Measurements from ENCODE around the gene ARR3. TPM values are rescaled to one million over a fixed set of nuclear protein-coding genes. Genes with fewer than 3 reads are reported as not detected.

Gene ARR3
- not detected for total RNA-seq
- long read RNA-seq, result 0 reads

GRCh38 chrX:70268034-70268433, at the start of gene ARR3:
Gene ARR3 (plus strand): TSS chrX:70268334. CDS start chrX:70269386, 1,052 bp downstream.
- no peak within 1 kb of the TSS for H3K27ac ChIP-seq
- no peak within 1 kb of the TSS for H3K4me3 ChIP-seq
- H3K36me3 ChIP-seq, result no peaks in the 10 kb centered on the region
- DNase-seq, result no peak
- no peak for ATAC-seq
- intact Hi-C loops (cut with DNase I), result no loop called here
- no peaks in the 10 kb centered on the region for H3K27me3 ChIP-seq
- TF ChIP-seq POLR2A (IDR thresholded peaks at IDR 0.05), result no peak
- TF ChIP-seq, protein P1, sequence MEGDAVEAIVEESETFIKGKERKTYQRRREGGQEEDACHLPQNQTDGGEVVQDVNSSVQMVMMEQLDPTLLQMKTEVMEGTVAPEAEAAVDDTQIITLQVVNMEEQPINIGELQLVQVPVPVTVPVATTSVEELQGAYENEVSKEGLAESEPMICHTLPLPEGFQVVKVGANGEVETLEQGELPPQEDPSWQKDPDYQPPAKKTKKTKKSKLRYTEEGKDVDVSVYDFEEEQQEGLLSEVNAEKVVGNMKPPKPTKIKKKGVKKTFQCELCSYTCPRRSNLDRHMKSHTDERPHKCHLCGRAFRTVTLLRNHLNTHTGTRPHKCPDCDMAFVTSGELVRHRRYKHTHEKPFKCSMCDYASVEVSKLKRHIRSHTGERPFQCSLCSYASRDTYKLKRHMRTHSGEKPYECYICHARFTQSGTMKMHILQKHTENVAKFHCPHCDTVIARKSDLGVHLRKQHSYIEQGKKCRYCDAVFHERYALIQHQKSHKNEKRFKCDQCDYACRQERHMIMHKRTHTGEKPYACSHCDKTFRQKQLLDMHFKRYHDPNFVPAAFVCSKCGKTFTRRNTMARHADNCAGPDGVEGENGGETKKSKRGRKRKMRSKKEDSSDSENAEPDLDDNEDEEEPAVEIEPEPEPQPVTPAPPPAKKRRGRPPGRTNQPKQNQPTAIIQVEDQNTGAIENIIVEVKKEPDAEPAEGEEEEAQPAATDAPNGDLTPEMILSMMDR (IDR thresholded peaks at IDR 0.05), result no peak
- H3K4me1 ChIP-seq, result no peaks in the 10 kb centered on the region
- no peaks in the 10 kb centered on the region for H3K9me3 ChIP-seq

GRCh38 chrX:70219938-70220764, 48.0 kb upstream of the ARR3 start:
- ATAC-seq (peak in 1 of 4 donors; percentile 95), DNase-seq (peak in 1 of 3 donors; percentile 63)
- H3K27ac ChIP-seq, result no peak overlapping the region
- no peak overlapping the region for H3K4me3 ChIP-seq
- TF ChIP-seq POLR2A (IDR thresholded peaks at IDR 0.05), result no peak
- TF ChIP-seq, protein P1 (IDR thresholded peaks at IDR 0.05), result no peak
- no peaks in the 10 kb centered on the region for H3K36me3 ChIP-seq
- WGBS (ENCODE audit: insufficient coverage, low coverage, low lambda C conversion rate, missing lambda C conversion rate), result 70% methylated on average over 4 of the region's 5 CpGs
- H3K27me3 ChIP-seq, result no peaks in the 10 kb centered on the region
- H3K9me3 ChIP-seq, result no peaks in the 10 kb centered on the region
- intact Hi-C loops (cut with DNase I), result no loop called here
- H3K4me1 ChIP-seq, result no peaks in the 10 kb centered on the region

DNA sequence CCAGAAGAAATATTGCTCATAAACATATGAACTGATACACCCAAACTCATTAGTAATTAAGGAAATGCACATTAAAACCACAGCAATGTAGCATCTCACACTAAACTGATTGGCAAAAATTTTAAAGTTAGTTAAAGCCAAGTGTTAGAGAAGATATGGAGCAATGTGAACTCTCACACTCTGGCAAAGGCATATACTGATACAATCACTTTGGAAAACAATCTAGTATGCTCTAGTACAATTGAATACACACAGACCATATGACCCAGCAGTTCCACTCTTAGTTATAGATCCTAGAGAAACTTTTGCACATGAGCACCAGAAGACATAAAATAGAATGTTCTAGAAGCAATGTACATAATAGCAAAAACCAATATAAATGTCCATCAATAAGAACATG, 42.1 kb upstream of the ARR3 start:
- intact Hi-C loops (cut with DNase I), result no loop called here
- H3K9me3 ChIP-seq, result no peaks in the 10 kb centered on the region

GRCh38 chrX:70226687-70227086, 41.4 kb upstream of the ARR3 start:
- intact Hi-C loops (cut with DNase I), result no loop called here
- Histone ChIP-seq H3K9me3 (no peaks in the 10 kb centered on the region), H3K4me1 (no peaks in the 10 kb centered on the region), H3K4me3 (no peak overlapping the region), H3K27ac (no peak overlapping the region), H3K27me3 (no peaks in the 10 kb centered on the region), H3K36me3 (no peaks in the 10 kb centered on the region)
- WGBS (ENCODE audit: insufficient coverage, low coverage, low lambda C conversion rate, missing lambda C conversion rate), result 52% methylated on average over 2 of the region's 2 CpGs
- ATAC-seq (no peak), DNase-seq (no peak)
- TF ChIP-seq, protein P1 (IDR thresholded peaks at IDR 0.05), result no peak
- TF ChIP-seq POLR2A (IDR thresholded peaks at IDR 0.05), result no peak

More for the DNA sequence above, 42.1 kb upstream of the ARR3 start:
- no peak for DNase-seq
- Histone ChIP-seq H3K4me3 (no peak overlapping the region), H3K36me3 (no peaks in the 10 kb centered on the region), H3K27me3 (no peaks in the 10 kb centered on the region), H3K4me1 (no peaks in the 10 kb centered on the region), H3K27ac (no peak overlapping the region)
- TF ChIP-seq, protein P1 (IDR thresholded peaks at IDR 0.05), result no peak
- TF ChIP-seq POLR2A (IDR thresholded peaks at IDR 0.05), result no peak
- ATAC-seq, result peak in 3 of 4 donors; percentile 30 to 87 (median 58)

All from right lobe of liver (tissue), 6 donors.